HG03039 (cell line): ENCODE measurements around the gene IFT25.
A peak's percentile ranks its signal among the peaks of the same experiment; 100 is the strongest.
"Not testable (repeated sequence)": the region's sequence is repeated elsewhere in the genome, so short reads cannot be mapped to it uniquely, and the experiment has no call there.

Experiments used
- ATAC-seq: cut with Tn5 transposase; IDR thresholded peaks from one replicate; pipeline ENCODE4 v1.9.1; 2021; ENCODE audit warnings: mild to moderate bottlenecking, moderate library complexity; ENCODE audit not compliant: unreplicated experiment

Gene IFT25

DNA sequence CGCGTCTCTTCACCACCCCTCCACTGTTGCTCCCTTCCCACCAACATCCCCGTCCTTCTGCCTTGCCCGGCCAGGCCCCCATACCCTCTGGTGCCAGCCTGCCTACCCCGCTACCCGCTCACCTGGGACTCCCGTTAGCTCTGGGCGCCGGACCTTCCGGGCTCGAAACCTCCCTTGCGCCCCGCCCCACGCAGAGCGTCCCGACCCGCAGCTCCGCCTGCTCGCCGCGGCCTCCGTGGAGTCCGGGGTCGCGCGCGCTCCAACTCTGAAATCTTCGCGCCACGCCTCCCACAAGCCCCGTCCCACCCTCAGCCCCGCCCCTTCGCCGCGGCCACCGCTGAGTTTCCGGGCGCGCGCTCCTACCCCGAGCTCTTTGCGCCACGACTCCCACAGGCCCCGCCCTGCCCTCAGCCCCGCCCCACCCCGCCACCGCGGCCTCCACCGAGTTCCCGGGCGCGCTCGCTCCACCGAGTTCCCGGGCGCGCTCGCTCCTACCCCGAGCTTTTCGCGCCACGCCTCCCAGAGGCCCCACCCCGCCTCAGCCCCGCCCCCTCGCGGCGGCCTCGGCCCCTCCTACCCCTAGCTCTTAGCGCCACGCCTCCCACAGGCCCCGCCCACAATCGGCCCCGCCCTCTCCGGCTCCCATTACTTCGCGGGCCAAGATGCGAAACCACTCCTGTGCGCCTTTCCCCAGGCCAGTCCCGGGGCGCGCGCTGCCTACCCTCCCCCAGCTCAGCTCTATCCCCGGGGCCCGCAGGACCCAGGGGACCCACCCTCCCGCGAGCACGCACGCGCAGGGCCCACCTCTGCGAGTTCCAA lies at the start of gene IFT25:
Gene IFT25, minus strand, starts transcription at position 267 of the 819 bp plus-strand sequence. CDS start 5,617 bp downstream, outside the sequence.
- peak; percentile 65 for ATAC-seq

DNA sequence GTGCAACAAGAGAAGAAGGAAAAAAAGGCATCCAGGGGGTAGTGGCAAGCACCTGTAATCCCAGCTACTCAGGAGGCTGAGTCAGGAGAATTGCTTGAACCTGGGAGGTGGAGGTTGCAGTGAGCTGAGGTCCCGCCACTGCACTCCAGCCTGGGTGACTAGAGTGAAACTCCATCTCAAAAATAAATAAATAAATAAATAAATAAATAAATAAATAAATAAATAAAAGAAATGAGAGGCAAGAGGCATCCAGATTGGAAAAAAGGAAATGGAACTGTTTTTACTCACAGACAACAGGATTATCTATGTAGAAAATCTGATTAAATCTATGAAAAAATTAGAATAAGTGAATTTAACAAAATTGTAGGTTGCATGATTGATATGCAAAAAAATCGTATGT lies 49.0 kb upstream of the IFT25 start:
- ATAC-seq = not testable (repeated sequence)

DNA sequence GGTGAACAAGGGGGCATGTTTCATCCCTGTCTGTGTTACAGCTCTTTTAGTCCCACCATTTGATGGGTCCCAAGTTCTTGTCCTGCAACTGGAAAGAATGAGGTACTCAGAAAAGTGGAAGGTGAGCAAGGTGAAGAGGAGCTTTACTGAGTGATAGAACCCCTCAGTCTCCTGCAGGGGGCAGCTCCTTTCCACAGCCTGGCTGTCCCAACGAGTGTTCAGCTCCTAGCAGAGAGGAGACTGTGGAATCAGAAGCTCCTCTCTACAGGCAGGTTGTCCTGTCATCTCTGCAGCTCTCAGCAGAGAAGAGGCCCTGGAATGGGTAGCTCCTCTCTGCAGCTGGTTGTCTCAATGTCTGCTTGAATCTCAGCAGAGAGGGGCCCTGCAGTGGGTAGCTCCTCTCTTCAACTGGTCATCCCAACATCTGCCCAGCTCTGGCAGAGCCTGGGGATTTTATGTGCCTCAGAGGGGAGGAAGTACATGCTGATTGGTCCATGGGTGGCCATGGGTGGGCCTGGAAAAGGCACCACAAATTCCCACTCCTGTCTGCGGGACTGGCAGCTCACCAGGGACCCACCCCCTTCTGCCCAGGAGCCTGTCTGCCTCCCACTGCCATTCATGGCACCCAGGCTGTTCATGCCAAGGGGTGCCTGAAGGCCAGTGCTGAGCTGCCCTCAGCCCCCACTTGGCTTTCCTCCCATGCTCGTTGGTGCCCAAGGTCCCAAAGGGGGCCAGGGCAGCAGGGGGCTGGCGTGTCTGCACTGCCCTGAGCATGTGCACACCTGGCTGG lies 46.8 kb upstream of the IFT25 start:
- no peak for ATAC-seq

DNA sequence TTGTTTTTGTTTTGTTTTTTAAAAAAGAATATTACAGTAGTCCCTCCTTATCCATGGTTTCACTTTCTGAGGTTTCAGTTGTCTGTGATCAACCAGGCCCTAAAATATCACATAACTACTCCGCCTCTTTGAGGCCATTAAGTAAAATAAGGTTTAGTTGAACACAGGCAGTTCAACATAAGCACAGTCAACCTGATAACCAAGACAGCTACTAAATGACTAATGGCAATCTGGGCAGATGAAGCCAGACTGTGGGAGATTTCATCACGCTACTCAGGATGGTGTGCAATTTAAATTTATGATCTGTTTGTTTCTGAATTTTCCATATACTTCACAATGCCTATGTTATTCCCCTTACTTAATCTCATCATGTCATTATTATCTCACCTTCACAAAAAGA lies 42.4 kb upstream of the IFT25 start:
- no peak for ATAC-seq

DNA sequence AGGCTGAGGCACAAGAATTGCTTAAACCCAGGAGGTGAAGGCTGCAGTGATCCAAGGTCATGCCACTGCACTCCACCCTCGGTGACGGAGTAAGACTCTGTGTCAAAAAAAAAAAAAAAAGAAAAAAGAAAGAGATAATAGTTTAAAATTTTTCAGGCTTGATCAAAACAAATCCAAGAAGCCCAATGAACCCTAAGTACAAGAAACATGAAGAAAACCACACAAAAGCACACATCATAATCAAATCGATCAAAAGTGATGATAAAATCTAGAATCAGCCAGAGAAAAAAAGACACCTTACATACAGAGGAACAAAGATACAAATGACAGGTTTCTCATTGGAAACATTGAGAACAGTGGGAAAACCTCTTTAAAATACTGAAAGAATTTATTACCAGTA lies 41.0 kb upstream of the IFT25 start:
- ATAC-seq = no peak

DNA sequence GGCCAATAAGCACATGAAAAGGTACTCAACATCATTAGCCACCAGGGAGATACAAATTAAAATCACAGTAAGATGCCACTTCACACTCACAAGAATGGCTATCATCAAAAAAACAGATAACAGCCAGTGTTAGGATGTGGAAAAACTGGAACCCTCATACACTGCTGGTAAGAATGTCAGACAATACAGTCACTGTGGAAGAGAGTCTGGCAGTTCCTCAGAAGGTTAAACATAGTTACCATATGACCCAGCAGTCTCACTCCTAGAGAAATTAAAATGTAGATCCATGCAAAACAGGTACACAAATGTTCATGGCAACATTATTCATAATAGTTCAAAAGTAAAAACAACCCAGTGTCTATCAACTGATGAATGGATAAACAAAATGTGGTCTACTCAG lies 39.2 kb upstream of the IFT25 start:
- ATAC-seq = no peak

DNA sequence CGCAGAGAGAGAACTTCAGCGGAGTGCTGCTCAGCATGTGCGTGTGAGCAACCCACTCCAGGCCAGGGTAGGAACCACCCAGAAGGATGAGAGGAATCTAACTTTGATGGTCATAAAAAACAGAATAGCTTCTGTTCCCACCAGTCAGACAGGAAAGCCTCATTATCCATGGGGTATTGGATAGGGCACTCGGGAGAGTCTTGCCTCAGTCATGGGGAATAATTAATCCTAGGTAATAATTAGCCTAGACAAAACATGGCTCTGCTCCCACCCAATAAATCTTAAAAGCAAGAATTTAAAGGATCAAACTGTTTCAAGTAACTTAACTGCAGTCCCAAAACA lies 37.2 kb upstream of the IFT25 start:
- ATAC-seq = no peak

DNA sequence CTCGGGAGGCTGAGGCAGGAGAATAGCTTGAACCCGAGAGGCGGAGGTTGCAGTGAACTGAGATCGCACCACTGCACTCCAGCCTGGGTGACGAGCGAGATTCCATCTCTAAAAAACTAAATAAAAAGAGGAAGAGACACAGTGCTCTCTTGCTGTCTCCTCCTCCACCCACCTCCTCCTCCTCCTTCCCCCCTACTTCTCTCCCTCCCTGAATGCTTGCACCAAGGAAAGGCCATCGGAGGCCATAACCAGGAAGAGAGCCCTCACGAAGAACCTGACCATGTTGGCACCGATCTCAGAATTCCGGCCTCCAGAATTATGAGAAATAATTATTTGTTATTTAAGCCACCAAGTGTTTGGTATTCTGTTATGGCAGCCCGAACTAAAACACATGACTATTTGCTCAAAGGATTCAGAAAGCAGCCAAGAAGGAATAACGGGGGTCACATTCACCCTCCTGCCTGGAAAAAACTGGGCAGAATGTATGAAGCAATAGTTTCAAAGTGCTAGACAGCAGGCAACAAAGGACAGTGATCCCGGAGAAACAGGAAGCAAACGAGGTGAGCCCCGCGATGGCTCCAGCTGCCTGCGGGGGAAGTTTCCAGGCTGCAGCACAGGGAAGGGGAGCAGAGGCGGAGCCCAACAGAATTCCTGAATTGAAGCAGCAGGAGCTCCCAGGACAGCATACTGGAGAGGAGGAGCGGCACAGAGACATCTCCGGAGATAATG lies 36.7 kb upstream of the IFT25 start:
- ATAC-seq = no peak

DNA sequence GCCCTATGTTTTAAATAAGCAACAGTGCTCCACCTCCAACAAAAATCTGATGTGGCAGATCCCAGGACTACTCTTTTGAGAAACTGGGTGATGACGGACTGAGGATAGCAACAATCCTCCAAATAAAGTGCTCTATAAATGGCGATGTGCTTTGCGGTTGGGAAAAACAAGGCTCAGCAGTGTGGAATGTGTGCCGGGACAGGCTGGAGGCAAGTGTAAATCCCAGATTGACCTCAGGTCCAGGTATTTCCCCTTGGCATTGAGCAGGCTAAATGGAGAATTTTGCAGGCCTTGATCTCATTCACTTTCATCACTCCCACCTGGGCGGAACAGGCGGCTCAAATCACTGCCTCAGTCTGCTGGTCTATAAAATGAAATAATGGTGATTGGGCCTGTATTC lies 35.7 kb upstream of the IFT25 start:
- no peak for ATAC-seq

DNA sequence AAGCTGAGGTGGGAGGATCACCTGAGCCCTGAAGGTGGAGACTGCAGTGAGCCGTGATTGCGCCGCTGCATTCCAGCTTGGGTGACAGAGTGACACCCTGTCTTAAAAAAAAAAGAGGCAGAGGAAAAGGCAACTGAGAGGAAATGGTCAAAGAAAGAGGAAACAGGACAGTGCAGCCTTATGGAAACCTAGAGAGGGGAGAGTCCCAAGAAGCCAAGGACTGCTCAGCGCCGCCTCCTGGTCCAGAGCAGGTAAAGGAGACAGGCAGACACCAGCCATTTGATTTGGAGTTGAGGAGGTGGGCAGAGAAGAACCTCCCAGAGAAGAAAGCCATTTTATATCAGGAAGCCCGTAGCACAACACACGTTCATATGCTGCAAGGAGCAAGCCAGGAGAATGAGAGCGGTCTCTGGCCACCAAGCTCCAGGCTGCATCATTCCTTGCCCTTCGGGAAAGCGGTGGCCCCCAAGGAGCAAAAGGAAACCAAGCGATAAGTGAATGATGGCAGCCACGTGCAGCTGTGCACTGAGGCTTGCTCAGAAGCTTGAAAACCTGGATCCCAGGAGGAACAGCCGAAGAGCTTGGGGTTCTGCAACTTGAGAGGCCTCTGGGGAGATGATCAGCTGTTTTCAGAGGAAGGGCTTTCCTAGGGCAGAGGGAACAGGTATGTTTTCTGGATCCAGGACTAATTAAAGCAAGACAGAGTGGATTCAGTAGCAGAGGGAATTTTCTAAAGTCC lies 34.4 kb upstream of the IFT25 start:
- no peak for ATAC-seq

DNA sequence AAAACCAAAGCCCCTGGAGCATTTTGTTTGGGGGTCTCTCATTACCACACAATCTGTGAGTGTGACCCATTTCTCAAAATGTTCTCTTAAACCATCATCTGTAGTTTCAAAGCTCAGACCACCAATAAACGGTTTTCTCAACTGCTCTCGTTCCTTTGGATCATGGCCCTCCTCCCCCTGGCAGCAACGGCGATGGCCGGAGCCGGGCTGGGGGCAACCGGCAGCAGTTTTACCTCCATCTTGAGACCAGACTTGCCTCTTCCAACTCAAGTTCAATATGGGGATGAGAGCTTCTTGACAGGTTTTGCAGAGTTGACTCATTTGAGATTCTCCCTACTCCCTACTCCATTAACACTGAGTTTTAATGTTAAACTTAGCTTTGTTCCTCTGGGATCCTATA lies 30.4 kb upstream of the IFT25 start:
- ATAC-seq = no peak

DNA sequence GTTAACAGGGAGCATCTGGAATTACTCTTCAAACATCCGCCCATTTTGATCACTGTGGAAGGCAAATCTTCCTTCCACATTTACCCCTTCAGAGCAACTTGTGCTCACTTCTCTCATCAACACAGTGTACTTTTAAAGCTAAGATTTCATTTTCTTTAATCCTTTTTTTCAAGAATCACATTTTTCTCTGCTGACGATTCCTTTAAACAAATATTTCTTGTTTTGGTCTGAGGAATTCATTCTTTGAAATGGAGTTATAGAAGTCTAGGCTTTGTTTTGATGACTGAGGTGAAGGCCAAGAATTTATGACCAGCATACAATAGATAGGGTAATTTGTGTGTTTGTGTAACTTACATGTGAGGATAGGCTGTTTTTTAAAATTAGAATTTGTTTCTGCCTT lies 26.2 kb upstream of the IFT25 start:
- ATAC-seq = no peak

DNA sequence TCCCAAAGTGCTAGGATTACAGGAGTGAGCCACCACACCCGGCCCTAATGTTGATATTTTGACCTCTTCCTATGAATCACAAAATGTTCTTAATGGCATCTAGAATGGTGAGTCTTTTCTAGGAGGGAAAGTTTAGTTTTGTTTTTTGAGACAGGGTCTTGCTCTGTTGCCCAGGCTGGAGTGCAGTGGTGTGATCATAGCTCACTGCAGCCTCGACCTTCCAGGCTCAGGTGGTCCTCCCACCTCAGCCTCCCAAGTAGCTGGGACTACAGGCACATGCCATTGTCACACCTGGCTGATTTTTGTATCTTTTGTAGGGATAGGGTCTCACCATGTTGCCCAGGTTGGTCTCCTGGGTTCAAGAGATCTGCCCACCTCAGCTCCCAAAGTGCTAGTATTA lies 23.8 kb upstream of the IFT25 start:
- ATAC-seq = not testable (repeated sequence)

DNA sequence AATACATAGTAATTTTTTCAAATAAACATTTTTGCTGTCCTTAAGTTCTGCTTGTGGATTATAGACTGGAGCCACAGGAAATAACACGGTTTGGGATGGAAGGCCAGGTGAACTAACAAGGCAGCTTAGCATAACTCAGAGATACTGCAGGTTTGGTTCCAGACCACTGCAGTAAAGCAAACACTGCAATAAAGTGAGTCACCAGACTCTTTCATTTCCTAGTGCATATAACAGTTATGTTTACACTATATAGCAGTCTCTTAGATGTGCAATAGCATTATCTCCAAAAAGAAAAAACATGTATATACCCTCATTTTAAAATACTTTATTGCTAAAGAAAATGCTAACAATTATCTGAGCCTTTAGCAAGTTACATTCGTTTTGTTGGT lies 22.6 kb upstream of the IFT25 start:
- no peak for ATAC-seq

DNA sequence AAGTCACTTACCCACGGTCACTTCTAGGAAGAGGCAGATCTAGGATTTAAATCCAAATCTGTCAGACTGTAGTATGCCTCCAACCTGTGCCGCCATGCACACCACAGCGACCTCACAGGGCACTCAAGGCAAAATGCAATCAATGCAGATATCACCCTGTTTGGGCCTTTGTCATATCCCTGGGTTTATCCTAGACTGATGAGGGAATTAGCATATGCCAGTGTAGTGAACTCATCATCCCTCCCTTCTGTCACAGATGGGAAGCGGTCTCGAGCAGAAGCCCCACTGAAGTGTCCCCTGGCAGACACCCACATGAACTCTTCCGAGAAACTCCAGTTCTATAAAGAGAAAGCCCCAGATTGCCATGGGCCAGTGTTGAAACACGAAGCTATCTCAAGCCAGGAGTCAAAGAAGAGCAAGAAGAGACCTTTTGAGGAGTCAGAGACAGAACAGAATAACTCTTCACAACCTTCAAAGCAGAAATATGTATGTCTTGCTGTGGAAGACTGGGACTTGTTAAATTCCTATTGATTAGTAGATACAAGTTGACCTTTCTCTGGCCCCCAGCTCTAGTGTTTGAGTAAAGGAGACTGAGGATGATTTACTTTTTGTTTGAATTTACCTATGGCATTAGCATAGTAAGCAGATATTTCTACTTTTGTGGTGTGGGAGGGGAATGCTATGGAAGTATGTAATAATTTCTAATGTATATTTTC lies 22.1 kb upstream of the IFT25 start:
- ATAC-seq = no peak

DNA sequence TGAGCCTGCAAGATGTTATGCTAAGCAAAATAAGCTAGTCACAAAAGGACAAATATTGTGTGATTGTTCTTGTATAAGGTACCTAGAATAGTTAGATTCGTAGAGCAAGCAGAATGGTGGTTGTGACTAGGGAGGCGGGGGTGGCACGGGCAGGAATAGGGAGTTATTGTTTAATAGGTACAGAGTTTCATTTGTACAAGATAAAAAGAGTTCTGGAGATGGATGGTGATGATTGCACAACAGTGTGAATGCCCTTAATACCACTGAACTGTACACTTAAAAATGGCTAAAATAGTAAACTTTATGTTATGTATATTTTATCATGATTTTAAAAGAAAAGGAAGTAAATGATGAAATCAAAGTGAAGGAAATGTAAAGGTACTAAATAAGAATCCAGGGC lies 21.3 kb upstream of the IFT25 start:
- ATAC-seq = no peak

DNA sequence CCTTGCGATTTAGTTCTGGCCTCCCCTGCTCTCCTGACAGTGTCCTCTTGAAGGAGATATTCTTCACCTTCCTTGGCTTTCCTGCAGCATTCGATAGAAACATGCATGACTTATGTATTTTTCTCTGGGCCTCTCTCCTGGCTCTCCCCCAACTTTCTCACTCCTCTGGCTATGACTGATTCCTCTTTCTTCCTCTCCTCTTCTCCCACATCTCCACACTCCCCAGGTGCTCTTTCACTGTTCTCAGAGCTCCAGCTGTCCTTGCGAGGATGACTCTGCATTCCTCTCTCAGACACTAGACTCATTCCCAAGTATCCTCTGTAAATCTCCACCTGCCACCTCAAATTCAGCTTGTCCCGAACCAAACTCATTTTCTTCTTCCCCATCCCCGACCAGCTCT lies 18.6 kb upstream of the IFT25 start:
- no peak for ATAC-seq

DNA sequence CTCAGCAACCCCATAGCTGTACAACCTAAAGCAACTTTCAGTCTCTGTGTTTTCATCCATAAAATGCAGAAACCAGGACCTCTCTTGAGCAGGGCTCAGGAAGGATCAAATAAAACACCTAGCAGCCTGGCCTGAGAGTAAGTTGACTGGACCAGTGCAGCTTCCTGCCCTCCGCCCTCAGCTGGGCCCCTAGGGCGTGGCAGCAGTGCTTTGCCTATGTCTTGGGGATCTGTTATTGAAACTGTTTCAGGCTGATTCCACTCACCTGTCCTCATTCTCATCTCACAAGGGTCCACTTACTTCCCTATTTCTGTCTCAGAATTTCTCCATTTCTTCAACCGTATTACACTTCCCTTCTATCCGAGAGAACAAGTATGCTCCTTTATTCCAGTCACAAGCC lies 18.0 kb upstream of the IFT25 start:
- no peak for ATAC-seq

DNA sequence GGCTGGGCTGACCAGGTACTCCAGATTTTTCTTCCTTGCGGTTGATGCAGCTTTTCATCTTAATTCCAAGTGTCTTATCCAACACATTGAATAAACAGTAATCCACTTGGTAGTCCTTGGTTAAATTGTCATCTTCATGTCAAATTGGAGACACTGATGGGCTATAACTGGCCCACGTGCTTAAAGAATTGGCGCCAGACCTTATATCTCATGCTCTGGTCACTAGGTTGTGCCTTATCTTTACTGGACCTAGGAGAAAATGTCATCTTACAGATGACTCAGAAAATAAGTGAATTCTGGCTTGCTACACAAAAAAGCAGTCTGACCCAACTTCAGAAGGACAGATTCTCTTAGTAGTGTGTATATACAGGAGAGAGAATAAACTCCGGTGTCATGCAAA lies 16.9 kb upstream of the IFT25 start:
- no peak for ATAC-seq

DNA sequence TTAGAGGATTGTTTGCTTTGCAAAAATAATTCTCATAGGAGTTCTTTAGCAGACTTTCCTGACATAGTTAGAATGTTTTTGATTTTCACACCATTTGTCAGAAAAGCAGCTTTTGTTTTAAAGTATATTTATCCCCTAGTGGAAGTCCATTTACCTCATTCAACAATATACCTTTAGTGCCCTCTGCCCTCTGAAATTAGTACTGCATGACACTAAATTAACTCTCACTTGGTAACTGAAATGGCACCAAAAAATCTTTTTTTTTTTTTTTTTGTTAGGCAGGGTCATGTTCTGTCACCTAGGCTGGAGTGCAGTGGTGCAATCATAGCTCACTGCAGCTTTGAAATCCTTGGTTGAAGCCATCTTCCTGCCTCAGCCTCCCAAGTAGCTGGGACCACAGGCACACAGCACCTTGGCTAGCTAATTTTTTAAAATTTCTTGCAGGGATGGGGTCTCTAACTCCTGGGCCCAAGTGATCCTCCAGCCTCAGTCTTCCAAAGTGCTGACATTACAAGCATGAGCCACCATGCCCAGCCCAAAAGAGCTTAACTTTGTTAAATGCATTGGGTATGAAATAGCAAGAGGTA lies 14.3 kb upstream of the IFT25 start:
- no peak for ATAC-seq
